NCI-H1048 (cell line): ENCODE measurements around the gene DOCK4.

Experiments used
- DNase-seq: peaks from one replicate; lab custom pipeline; 2025; lab: John Stamatoyannopoulos, UW

DOCK4 gene

GRCh38 chr7:111758332-111758731 is 447.9 kb downstream of the DOCK4 start:
- no peak for DNase-seq

GRCh38 chr7:111756687-111757178 is 449.5 kb downstream of the DOCK4 start:
- DNase-seq, result no peak

GRCh38 chr7:111755383-111755782 is 450.8 kb downstream of the DOCK4 start:
- DNase-seq, result no peak

GRCh38 chr7:111753968-111754367 is 452.2 kb downstream of the DOCK4 start:
- no peak for DNase-seq

- peak; percentile 44 for DNase-seq
Observed at GRCh38 chr7:111752022-111752582, 454.1 kb downstream of the DOCK4 start.

- no peak for DNase-seq
Observed at GRCh38 chr7:111750878-111751277, 455.3 kb downstream of the DOCK4 start.

GRCh38 chr7:111750228-111750627 is 456.0 kb downstream of the DOCK4 start:
- no peak for DNase-seq

- DNase-seq, result no peak
Observed at GRCh38 chr7:111749625-111750024, 456.6 kb downstream of the DOCK4 start.

- no peak for DNase-seq
Observed at GRCh38 chr7:111747718-111748117, 458.5 kb downstream of the DOCK4 start.

GRCh38 chr7:111746950-111747349 is 459.2 kb downstream of the DOCK4 start:
- no peak for DNase-seq

GRCh38 chr7:111744501-111745155 is 461.6 kb downstream of the DOCK4 start:
- DNase-seq, result no peak

GRCh38 chr7:111743244-111743847 is 462.9 kb downstream of the DOCK4 start:
- no peak for DNase-seq

GRCh38 chr7:111741811-111742240 is 464.4 kb downstream of the DOCK4 start:
- DNase-seq, result peak; percentile 10

- no peak for DNase-seq
Observed at GRCh38 chr7:111740942-111741341, 465.3 kb downstream of the DOCK4 start.

GRCh38 chr7:111736552-111736874 is 469.7 kb downstream of the DOCK4 start:
- no peak for DNase-seq

- peak; percentile 57 for DNase-seq
Observed at GRCh38 chr7:111735661-111736551, 470.3 kb downstream of the DOCK4 start.

- DNase-seq, result no peak
Observed at GRCh38 chr7:111734954-111735660, 471.1 kb downstream of the DOCK4 start.

- no peak for DNase-seq
Observed at GRCh38 chr7:111732923-111733322, 473.3 kb downstream of the DOCK4 start.

GRCh38 chr7:111730476-111731300 is 475.5 kb downstream of the DOCK4 start:
- no peak for DNase-seq

- DNase-seq, result no peak
Observed at GRCh38 chr7:111730057-111730456, 476.1 kb downstream of the DOCK4 start.

- DNase-seq, result no peak
Observed at GRCh38 chr7:111729483-111729882, 476.7 kb downstream of the DOCK4 start.
